PC-3 (cell line): Measurements from ENCODE around the gene COMMD2. TPM values are rescaled to one million over a fixed set of nuclear protein-coding genes. Genes with fewer than 3 reads are reported as not detected.

ENCODE experiments used
- ATAC-seq: fragments of 200-7000 bp; cut with Tn5 transposase; 2 replicates; pipeline ENCODE4 v1.9.1; 2020; ENCODE audit warnings: mild to moderate bottlenecking, moderate library complexity
- BruUV-seq: library from RNA; stranded (reverse); fragments of 400-500 nt; replicated peaks from 2 replicates; lab custom pipeline; 2021; lab: Mats Ljungman, UMichigan
- CTCF ChIA-PET: fragments of 300-600 bp; sonication (Branson Sonifier 250); formaldehyde crosslinking; loops from one replicate; lab custom pipeline; 2022; ENCODE audit warnings: antibody characterized with exemption; lab: Charles Lee
- POLR2A ChIA-PET: fragments of 300-600 bp; sonication (Branson Sonifier 250); formaldehyde crosslinking; loops from one replicate; lab custom pipeline; 2022; ENCODE audit warnings: antibody characterized with exemption; ENCODE audit not compliant: unreplicated experiment; lab: Charles Lee
- DNase-seq: peaks from one replicate; pipeline ENCODE4 v3.0.0-alpha.2; 2015
- H2AFZ ChIP-seq: fragments of 300-600 bp; sonication (generic); 2 replicates; pipeline ENCODE4 v1.6.0; 2016; ENCODE audit warnings: antibody characterized with exemption, low read length
- H3F3A ChIP-seq: fragments of 300-600 bp; sonication (generic); one replicate; pipeline ENCODE4 v1.6.0; 2017; ENCODE audit warnings: antibody characterized with exemption, low read length, control low read depth, mild to moderate bottlenecking; ENCODE audit not compliant: unreplicated experiment
- H3K27ac ChIP-seq: fragments of 300-600 bp; sonication (generic); 2 replicates; pipeline ENCODE4 v1.5.1; 2016; ENCODE audit warnings: mild to moderate bottlenecking, low read length
- H3K27me3 ChIP-seq: fragments of 300-600 bp; sonication (generic); 2 replicates; pipeline ENCODE4 v1.6.1; 2016; ENCODE audit warnings: low read length, mixed read lengths
- H3K36me3 ChIP-seq: fragments of 300-600 bp; sonication (generic); 2 replicates; pipeline ENCODE4 v1.6.1; 2016; ENCODE audit warnings: low read depth, mixed run types, low read length, mixed read lengths
- H3K4me1 ChIP-seq: fragments of 300-600 bp; sonication (generic); 2 replicates; pipeline ENCODE4 v1.5.1; 2016; ENCODE audit warnings: low read length; ENCODE audit not compliant: insufficient read depth
- H3K4me2 ChIP-seq: fragments of 300-600 bp; sonication (generic); 2 replicates; pipeline ENCODE4 v1.6.0; 2016; ENCODE audit warnings: low read length
- H3K4me3 ChIP-seq: fragments of 300-600 bp; sonication (generic); 2 replicates; pipeline ENCODE4 v1.5.1; 2016; ENCODE audit warnings: mild to moderate bottlenecking, low read length, mixed read lengths
- H3K79me2 ChIP-seq: fragments of 300-600 bp; sonication (generic); 2 replicates; pipeline ENCODE4 v1.6.1; 2017; ENCODE audit warnings: low read length, mixed read lengths
- H3K9ac ChIP-seq: fragments of 300-600 bp; sonication (generic); 2 replicates; pipeline ENCODE4 v1.6.0; 2016; ENCODE audit warnings: mild to moderate bottlenecking, low read length
- H3K9me2 ChIP-seq: fragments of 300-600 bp; sonication (generic); replicated peaks from 2 replicates; pipeline ENCODE4 v1.6.1; 2016; ENCODE audit warnings: mixed run types, low read length, mixed read lengths
- H3K9me3 ChIP-seq: fragments of 300-600 bp; sonication (generic); 2 replicates; pipeline ENCODE4 v1.6.1; 2016; ENCODE audit warnings: low read length, mixed read lengths
- H4K20me1 ChIP-seq: fragments of 300-600 bp; sonication (generic); 2 replicates; pipeline ENCODE4 v1.6.1; 2016; ENCODE audit warnings: low read length, mixed read lengths
- EZH2 ChIP-seq: fragments of 300-600 bp; sonication (generic); IDR thresholded peaks from one replicate; pipeline ENCODE4 v1.6.1; 2017; ENCODE audit warnings: antibody characterized with exemption, mild to moderate bottlenecking, low read length; ENCODE audit not compliant: unreplicated experiment
- EZH2phosphoT487 ChIP-seq: fragments of 300-600 bp; sonication (generic); IDR thresholded peaks from 2 replicates; pipeline ENCODE4 v1.6.1; 2018; ENCODE audit warnings: mild to moderate bottlenecking, antibody characterized with exemption, low read length, borderline replicate concordance
- intact Hi-C: fragments of 100-400 bp; cut with micrococcal nuclease; formaldehyde crosslinking; loops from 2 replicates; pipeline ENCODE4 v1.9.0; 2023
- total RNA-seq: library from RNA; depleted of rRNA; stranded (reverse); fragments of >200 nt; gene quantifications from 2 replicates; pipeline ENCODE4 v1.2.3, GENCODE V29; 2014
- TF ChIP-seq, protein P1 (sequence below): fragments of 300-600 bp; sonication (generic); conservative IDR thresholded peaks from 2 replicates; pipeline ENCODE4 v1.5.1; 2017; ENCODE audit warnings: antibody characterized with exemption, low read depth, mild to moderate bottlenecking, low read length

The COMMD2 gene
- total RNA-seq, 1 experiment from 2014 or later = 24.8 TPM

DNA sequence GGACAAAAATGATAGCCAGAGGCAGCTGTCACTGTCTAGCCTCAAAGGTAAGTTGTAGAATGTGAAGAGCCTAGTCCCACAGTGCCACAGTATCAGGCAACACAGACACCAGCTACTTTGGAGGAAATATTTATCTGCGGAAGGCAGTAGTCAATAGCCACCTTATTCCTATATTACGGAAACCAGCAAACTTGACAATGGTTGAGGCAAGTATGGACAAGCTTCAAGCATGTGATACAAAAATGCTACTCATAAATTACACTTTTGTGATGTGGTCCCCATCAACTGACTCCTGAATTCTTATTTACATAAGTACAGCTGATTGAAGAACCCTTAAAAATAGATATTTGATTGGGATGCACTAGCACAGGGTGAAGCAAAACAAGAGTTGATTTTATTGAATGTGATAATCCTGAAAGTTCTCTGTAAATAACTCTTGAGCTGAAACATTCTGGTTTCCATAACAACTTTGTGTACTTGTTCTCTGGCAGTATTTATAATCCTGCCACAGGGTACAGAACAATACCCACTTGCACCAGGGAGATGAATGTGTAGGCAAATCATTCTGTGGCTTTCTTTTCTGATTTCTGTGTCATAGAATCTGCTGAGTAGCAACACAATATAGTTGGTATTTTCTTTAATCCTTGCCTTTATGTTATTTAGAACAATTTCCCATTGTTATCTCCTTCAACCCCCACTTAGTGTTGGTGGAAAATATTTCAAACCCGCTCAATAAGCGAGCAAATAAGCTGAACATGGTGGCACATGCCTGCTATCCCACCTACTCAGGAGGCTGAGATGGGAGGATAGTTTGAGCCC is 40.4 kb upstream of the COMMD2 start, which contains the start of gene ANKUB1:
TSS of gene ANKUB1 (minus strand) at position 103 of the 819 bp plus-strand sequence. CDS start 188 bp downstream, outside the sequence.
- ATAC-seq = no peak
- H3K27me3 ChIP-seq = no peaks in the 10 kb centered on the region
- H3K4me2 ChIP-seq = no peak within 1 kb of the TSS
- H3K9me2 ChIP-seq = no peaks in the 10 kb centered on the region
- POLR2A ChIA-PET = no interaction called here
- H3K79me2 ChIP-seq = no peaks in the 10 kb centered on the region
- TF ChIP-seq, protein P1, sequence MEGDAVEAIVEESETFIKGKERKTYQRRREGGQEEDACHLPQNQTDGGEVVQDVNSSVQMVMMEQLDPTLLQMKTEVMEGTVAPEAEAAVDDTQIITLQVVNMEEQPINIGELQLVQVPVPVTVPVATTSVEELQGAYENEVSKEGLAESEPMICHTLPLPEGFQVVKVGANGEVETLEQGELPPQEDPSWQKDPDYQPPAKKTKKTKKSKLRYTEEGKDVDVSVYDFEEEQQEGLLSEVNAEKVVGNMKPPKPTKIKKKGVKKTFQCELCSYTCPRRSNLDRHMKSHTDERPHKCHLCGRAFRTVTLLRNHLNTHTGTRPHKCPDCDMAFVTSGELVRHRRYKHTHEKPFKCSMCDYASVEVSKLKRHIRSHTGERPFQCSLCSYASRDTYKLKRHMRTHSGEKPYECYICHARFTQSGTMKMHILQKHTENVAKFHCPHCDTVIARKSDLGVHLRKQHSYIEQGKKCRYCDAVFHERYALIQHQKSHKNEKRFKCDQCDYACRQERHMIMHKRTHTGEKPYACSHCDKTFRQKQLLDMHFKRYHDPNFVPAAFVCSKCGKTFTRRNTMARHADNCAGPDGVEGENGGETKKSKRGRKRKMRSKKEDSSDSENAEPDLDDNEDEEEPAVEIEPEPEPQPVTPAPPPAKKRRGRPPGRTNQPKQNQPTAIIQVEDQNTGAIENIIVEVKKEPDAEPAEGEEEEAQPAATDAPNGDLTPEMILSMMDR = no peak
- TF ChIP-seq EZH2phosphoT487 (no peak), EZH2 (no peak)
- DNase-seq = no peak
- no peaks in the 10 kb centered on the region for H3K9me3 ChIP-seq
- no peak within 1 kb of the TSS for H3K4me3 ChIP-seq
- no peak within 1 kb of the TSS for H3K27ac ChIP-seq
- H2AFZ ChIP-seq = no peak within 1 kb of the TSS; the same call in 1 of the 2 replicates
- CTCF ChIA-PET = interaction anchor here (1.0 kb wide), 1 partner anchor 16 kb away, joined by 4 read pairs; no protein-coding TSS in a partner anchor
- no peaks in the 10 kb centered on the region for H4K20me1 ChIP-seq
- H3K9ac ChIP-seq = no peak within 1 kb of the TSS
- no peaks in the 10 kb centered on the region for H3F3A ChIP-seq
- intact Hi-C loops = no loop called here
- no peaks in the 10 kb centered on the region for H3K4me1 ChIP-seq
- BruUV-seq = no TSS peak
- H3K36me3 ChIP-seq = no peaks in the 10 kb centered on the region

DNA sequence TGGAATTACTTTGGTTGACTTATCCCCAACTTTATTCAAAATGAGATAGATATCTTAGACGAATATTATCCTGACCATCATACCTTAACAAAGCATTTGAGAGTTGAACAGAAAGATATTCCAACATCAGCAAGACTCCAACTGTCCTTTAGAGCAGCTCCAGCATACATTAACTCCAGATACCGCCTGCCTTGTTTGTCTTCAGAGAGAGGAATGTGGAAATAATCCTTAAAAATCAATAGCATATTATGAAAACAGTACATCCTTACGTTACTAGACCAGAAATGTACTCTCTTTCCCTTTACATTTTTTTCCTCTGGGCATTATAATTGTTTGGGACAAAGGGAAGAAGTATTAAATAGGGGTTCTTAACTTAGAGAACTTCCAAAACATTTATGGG is 38.4 kb upstream of the COMMD2 start:
- Histone ChIP-seq H2AFZ (no peak overlapping the region), H3K27ac (no peak overlapping the region), H4K20me1 (no peaks in the 10 kb centered on the region), H3K36me3 (no peaks in the 10 kb centered on the region), H3F3A (no peaks in the 10 kb centered on the region), H3K27me3 (no peaks in the 10 kb centered on the region), H3K4me1 (no peaks in the 10 kb centered on the region), H3K79me2 (no peaks in the 10 kb centered on the region), H3K4me2 (no peak overlapping the region), H3K9ac (no peak overlapping the region), H3K9me2 (no peaks in the 10 kb centered on the region), H3K9me3 (no peaks in the 10 kb centered on the region), H3K4me3 (no peak overlapping the region)
- intact Hi-C loops = no loop called here
- BruUV-seq = no TSS peak
- DNase-seq = no peak
- TF ChIP-seq, protein P1 = no peak
- TF ChIP-seq EZH2 (no peak), EZH2phosphoT487 (no peak)
- no peak for ATAC-seq
- ChIA-PET POLR2A (no interaction called here), CTCF (no interaction called here)

DNA sequence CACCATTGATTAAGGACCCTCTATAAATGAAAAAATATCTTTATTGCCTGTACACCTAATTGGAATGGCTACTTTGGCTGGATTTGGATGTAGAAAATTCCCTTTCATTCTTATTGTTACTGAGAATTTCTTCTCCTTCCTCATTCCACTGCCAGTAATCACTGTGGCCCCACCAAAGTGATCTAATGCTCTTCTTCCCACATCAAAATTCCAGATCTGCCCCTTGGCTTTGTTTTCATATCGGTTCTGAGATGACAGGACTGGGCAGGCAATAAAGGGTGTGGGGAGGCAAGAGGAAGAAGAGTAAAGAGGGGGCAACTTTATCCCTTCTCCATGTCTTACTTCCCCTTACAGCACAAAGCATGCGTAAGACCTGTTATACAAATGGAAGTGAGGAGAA is 38.0 kb upstream of the COMMD2 start:
- CTCF ChIA-PET = no interaction called here
- no peaks in the 10 kb centered on the region for H3K9me2 ChIP-seq
- TF ChIP-seq EZH2 = no peak
- TF ChIP-seq EZH2phosphoT487 = no peak
- TF ChIP-seq, protein P1 = no peak
- no peaks in the 10 kb centered on the region for H3K79me2 ChIP-seq
- POLR2A ChIA-PET = no interaction called here
- H3K27me3 ChIP-seq = no peaks in the 10 kb centered on the region
- H3K4me2 ChIP-seq = no peak overlapping the region
- DNase-seq = peak; percentile 23
- H2AFZ ChIP-seq = no peak overlapping the region
- no peak overlapping the region for H3K9ac ChIP-seq
- ATAC-seq = no peak
- no peaks in the 10 kb centered on the region for H3K4me1 ChIP-seq
- H3K36me3 ChIP-seq = no peaks in the 10 kb centered on the region
- intact Hi-C loops = no loop called here
- no peak overlapping the region for H3K27ac ChIP-seq
- no TSS peak for BruUV-seq
- no peaks in the 10 kb centered on the region for H4K20me1 ChIP-seq
- H3K9me3 ChIP-seq = no peaks in the 10 kb centered on the region
- no peaks in the 10 kb centered on the region for H3F3A ChIP-seq
- H3K4me3 ChIP-seq = no peak overlapping the region
